A204.1 (cell line): ENCODE measurements around the gene VAV1.
"Not testable (repeated sequence)": the region's sequence is repeated elsewhere in the genome, so short reads cannot be mapped to it uniquely, and the experiment has no call there.

Experiments
- FAIRE-seq: peaks from 2 replicates; lab custom pipeline; 2012; peaks lifted over from hg19 to GRCh38; lab: Jason Lieb, UNC

VAV1 gene

DNA sequence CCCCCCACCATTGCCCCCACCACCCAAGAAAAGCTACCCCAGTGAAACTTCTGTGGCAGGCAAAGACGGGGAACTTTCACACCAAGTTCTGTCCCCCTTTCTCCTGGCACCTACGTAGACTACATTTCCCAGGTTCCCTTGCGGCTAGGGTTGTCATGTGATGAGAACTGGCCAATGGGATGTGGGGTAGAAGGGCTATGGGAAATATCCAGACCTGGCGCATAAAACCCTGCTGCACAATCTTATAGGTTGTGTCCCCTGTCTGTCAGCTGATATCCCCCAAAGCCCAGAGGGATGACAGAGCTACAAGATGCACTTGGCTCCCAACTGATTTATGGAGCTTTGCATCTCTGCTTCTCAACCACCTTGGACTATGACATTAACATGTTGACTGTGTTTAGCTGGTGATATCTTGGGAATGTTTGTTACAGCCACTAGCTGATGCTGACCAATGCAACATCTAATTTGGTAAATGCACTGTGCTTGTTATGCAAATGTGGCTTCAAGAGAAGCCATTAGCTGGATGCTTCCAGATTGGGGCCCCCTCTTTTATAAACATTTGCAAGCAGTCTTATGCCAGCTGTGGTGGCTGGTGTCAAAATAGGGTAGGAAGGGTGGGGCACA is 11.3 kb upstream of the VAV1 start:
- FAIRE-seq: no peak

DNA sequence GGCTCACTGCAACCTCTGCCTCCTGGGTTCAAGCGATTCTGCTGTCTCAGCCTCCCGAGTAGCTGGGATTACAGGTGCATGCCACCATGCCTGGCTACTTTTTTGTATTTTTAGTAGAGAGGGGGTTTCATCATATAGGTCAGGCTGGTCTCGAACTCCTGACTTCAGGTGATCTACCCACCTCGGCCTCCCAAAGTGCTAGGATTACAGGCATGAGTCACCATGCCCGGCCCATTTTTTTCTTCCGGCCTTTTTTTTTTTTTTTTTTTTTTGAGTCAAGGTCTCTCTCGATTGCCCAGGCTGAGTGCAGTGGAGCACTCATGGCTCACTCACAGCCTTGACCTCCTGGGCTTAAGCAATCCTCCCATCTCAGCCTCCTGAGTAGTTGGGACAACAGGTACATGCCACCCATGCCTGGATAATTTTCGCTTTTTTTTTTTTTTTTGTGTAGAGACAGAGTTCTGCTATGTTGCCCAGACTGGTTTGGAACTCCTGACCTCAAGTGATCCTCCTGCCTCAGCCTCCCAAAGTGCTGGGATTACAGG is 10.2 kb upstream of the VAV1 start:
- FAIRE-seq: not testable (repeated sequence)

DNA sequence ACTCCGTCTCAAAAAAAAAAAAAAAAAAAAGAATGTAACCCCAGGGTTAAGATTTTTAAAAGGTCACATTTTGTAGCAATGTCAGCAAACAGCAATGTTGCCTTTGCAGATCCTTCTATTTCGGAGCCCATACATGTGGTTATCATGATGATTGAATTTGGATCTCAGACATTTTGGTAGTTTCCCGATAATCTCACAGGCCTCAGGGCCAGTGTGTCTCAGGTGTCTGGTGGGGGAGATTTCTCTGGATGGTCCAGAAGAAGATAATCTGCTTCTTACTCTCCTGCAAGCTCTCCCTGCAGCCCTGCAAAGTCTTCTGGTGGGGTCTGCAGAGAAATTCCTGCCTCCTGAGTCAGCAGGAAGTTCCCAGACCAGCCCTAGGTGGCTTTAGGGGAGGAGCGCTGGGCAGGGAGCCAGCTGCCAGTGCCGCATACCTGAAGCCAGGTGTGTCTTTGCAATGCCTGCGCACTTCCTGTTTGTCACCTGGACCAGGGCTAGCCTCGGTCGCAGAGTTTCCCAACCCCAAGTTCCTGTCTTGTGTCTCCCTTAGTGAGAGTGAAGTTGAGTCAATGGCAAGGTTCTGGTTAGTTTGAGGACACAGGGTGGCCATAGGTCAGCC is 6.7 kb upstream of the VAV1 start:
- FAIRE-seq: no peak

DNA sequence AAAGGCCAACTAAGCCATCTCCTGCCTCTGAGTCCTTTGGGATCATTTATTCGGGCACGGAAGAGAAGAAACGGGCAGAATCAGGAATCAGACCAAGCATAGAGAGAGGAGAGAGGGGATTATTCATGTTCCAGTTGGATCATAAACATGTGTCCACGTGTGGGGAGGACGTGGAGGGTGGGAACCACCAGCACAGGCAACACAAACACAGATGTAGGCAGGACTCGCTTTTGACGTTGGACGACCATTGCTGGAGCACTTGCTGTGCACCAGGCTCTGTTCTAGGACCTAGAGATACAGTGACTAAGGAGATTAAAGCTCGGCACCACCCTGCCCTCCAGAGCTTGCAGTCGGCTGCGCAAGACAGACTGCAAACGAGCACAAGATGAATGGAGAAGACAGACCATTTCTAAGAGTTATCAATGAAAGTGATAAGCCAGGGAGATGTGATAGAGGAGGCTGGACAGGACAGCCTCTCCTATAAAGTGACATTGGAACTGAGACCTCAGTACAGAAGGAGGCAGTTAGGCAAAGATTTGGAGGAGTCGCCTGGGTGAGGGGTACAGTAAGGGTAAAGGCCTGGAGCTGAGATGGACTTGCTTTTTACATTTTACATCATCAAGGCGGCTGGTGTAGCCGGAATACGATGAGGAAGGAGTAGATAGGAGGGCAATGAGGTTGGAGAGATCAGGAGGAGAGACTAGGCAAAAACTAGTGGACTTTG is 6.0 kb upstream of the VAV1 start:
- no peak for FAIRE-seq

DNA sequence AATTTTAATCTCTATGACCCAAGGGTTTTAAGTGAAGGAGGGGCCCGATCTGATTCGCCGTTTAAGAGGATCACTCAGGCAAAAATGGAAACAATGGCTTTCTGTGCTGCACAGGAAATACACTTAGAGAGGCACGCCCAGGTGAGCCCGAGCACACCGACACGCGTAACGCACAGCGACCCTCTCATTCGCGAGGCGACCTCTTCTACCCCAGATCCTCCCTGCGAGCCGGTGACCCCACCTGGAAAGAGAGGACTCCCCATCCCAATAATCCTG is 5.5 kb upstream of the VAV1 start:
- FAIRE-seq: no peak

DNA sequence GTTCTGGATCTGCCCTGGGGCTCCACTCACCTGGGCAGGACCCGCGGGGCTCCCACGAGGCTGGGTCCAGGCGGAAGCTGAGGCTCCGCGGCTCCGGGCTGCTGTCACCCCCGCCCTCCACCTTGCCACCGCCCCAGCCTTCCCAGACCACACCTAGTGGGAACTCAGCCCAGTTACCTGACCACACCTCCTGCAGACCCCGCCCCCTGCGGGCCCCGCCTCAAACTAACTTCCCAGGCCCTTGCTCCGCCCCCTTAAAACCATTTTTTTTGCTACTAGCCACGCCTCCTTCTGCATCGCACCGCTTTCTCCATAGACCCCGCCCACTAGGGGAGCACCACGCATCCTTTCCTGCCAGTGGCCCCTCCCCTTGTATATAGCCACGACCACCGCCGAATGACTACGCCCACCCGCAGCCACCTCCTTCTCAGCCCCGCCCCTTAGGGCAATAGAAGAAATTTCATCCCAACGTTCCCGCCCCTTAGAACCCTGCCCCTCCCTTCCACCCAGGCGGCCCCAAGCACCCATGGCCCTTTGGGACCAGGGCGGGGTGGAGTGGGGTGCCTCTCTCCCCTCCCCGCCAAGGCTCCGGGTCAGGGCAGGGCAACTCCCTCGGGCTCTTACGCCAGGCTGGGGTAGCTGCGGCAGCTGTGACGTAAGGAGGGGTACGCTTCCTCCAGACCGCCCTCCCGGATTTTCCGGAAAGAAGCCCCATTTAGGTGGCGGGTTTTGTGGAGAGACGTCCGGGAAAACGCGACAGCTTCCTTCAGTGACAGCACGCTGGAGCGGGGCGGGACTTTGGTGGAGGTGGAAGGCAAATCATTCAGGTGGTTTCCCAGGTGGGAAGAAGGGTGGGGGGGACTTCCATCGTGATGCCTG is 4.9 kb upstream of the VAV1 start, which contains the start of gene SH2D3A:
Gene SH2D3A, minus strand, starts transcription at position 79 of the 879 bp plus-strand sequence. CDS start 3,687 bp downstream, outside the sequence.
- no peak for FAIRE-seq

DNA sequence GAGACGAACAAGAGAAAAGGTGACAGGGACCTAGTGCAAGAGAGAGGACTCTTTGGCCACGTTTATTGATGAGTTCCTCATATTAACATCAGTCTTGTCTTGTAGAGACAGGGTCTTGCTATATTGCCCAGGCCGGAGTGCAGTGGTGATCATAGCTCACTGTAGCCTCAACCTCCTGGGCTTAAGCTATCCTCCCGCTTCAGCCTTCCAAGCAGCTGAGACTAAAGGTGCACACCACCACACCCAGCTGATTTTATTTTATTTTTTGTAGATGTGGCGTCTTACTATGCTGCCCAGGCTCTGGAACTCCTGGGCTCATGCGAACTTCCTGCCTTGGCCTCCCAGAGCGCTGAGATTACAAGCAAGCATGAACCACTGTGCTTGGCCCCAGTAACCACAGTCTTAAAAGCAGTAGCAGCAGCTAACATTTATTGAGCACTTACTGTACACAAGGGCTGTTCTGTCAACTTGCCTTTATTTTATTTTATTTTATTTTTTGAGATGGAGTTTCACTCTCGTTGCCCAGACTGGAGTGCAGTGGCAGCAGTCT is 4.2 kb upstream of the VAV1 start:
- no peak for FAIRE-seq

DNA sequence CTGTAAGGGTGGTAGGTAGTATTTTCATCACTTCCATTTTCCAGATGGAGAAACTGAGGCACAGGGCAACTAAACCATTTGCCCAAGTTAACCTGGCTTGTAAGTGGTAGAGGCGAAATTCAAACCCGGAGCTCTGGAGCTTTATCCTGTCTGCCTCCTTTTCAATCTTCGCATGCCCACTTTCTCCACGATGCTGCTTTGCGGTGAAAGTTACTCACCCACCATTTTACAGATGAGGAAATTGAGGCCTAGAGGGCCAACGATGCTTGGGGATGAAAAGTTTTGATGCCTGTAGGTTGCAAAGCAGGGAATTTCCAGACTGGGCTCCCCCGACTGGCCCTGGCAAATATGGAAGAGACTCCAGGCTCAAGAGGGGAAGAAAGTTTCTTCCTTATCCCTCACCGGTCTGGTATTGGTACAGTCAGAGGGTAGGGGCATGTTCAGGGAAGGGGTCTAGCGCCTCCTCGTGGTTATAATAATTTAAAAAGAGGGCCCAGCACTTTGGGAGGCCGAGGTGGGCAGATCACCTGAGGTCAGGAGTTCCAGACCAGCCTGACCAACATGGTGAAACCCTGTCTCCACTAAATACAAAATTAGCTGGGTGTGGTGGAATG is 3.4 kb upstream of the VAV1 start:
- FAIRE-seq: no peak

DNA sequence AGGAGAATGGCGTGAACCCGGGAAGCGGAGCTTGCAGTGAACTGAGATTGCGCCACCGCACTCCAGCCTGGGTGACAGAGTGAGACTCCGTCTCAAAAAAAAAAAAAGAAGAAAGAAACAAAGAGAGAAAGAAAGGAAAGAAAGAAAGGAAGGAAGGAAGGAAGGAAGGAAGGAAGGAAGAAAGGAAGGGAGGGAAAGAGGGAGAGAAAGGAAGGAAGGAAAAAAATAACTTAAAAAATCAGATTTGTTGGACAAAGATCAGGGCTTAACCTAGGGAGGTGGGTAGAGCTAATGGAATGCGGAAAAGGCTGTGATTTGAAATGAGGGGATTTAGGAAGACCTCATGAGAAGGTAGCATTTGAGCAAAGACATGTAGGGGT is 870 bp upstream of the VAV1 start:
- not testable (repeated sequence) for FAIRE-seq

DNA sequence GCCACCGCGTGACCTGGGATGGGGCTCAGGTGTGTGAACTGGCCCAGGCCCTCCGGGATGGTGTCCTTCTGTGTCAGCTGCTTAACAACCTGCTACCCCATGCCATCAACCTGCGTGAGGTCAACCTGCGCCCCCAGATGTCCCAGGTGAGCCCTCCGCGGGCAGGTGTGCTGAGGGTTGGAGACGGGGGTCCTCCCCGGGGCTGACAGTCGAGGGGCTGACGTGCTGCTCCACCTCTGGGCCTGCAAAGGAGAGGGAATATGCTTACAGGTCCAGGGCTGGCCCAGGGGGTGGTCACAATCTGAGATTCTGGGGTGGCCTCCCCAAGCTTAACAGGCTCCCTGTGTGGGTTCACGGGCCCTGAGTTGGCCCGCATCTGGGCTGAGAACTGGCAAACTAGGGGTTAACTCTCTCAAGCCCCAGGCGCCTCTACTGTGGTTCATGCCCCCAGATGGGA is 386 bp downstream of the VAV1 start:
- no peak for FAIRE-seq

DNA sequence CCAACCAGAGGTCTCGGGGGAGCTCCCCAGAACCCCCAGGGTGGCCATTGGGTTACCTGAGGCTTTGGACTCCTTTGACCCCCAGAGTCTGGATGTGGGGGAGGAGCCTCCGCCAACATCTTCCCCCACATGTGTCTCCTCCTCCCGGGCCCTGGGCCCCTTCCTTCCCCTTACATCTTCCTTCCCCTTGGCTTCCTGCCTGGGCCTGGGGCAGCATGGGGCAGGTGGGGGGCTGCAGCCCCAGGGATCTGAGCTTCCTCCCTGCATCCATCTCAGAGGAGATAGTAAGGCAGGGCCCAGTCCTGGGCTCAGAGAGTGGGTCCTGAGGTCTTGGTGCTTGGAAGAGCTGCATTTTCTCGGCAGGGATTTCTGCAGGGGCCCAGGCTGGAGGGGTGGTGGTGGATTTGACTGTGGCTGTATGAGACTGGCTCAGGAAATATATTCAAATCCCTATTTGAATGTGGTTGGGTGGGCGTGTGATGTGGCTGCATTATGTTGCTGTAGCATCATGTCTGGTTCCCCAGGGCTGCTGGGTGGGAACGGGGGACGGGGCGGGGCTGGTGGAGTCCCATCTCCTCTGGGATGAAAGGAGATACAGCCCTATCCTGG is 919 bp downstream of the VAV1 start:
- no peak for FAIRE-seq

DNA sequence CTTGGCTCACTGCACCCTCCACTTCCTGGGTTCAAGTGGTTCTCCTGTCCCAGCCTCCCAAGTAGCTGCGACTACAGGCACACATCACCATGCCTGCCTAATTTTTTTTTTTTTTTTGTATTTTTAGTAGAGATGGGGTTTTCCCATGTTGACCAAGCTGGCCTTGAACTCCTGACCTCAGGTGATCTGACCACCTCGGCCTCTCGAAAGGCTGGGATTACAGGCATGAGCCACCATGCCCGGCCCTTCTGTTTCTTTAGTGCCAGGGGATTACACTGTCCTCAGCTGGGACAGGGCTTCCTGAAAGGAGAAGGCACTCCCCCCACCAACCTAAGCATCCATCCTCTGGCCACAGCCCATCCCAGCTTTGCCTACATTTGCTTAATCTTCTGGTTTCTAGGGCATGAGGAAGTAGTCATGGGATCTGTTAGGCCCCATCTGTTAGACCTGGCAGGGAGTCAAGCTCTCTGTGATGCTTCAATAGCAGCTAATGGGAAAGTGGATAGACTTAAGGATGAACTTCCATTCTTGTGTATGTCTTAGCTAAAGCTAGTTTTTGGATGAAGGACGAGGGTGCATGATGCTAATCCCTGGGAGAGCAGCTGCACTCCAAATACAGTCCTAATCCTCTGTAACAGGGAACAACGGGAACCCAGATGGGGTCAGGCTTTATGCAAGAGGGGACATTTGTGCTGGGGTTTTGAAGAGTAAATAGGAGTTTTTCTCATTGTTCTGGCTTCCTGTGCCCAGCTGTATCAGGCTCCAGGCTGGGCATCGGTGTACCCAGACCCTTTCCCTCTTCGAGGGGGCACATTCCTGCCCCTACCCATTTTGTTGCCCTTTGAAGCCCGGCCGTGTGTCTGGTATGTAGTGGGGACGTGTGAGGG is 2.6 kb downstream of the VAV1 start:
- FAIRE-seq: no peak

DNA sequence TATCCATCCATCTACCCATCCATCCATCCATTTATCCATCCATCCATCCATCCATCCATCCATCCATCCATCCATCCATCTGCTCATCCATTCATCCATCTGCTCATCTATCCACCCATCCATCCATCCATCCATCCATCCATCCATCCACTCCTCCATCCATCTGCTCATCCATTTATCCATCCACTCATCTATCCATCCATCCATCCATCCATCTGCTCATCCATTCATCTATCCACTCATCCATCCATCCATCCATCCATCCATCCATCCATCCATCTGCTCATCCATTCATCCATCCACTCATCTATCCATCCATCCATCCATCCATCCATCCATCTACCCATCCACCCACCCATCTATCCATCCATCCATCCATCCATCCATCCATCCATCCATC is 3.5 kb downstream of the VAV1 start:
- FAIRE-seq: not testable (repeated sequence)

DNA sequence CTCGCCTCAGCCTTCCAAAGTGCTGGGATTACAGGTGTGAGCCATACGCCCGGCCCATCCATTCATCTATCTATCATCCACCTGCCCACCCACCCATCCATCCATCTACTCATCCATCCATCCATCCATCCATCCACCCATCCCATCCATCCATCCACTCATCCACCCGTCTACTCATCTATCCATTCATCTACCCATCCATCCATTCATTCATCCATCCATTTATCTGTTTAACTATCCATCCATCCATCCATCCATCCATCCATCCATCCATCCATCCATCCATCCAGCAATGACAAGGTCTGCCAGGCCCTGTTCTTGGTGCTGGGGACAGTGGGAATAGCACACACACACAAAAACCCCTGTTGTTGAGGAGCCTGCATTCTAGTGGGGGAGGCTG is 4.5 kb downstream of the VAV1 start:
- FAIRE-seq: no peak

DNA sequence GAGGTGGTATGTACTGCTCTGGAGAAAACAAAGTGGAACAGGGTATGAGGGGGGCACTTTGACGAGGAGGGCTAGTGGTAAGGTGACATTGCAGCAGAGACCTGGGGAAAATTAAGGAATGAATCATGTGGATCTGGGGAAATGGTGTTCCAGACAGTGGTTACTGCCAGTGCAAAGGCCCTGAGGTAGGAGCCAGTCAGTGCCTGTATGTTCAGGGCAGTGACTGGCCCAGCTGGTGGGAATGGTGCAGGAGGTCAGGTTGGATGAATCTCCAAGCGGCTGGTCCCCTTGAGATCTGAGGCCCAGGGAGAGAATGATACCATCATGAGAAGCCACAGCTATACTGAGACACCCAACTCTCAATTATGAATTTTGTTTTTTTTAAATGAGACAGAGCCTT is 4.9 kb downstream of the VAV1 start:
- FAIRE-seq: no peak

DNA sequence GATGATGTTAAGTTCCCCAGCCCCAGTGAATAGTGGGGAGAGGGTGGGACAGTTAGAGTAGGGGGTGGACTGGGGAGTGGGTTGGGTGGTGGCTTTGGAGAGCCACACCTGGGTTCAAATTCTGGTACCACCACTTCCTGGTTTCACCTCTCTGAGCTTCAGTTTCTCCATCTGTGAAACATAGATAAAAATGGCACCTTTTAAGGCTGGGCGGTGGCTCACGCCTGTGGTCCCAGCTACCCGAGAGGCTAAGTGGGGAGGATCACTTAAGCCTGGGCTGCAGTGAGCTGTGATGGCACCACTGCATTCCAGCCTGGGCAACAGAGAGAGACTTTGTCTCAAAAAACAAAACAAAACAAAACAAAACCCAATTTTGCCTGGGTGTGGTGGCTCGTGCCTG is 5.9 kb downstream of the VAV1 start:
- FAIRE-seq: no peak

DNA sequence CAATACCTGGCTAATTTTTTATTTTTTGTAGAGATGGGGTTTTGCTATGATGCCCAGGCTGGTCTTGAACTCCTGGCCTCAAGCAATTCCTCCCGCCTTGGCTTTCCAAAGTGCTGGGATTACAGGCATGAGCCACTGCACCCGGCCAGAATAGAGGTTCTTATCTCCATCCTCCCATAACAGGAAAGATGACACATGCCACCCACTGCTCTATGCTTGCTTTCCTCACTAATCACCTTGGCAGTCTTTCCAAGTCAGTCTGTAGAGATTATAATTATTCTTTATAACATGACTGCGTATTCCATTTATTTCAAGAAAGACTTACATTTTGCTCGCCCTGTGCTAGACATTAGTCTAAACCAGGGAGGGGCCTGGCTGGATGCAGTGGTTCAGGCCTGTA is 6.7 kb downstream of the VAV1 start:
- FAIRE-seq: no peak

DNA sequence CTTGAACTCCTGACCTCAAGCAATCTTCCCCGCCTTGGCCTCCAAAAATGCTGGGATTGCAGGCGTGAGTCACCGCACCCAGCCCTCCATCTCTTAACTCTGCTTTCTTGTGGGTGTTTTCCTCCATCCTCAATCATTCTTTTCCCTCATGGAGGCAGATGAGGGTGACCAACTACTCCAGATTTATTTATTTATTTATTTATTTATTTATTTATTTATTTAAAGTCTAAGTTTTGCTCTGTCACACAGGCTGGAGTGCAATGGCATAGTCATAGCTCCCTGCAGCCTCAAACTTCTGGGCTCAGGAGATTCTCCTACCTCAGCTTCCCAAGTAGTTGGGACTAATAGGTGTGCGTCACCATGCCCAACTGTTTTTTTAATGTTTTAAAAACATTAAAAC is 14.9 kb downstream of the VAV1 start:
- FAIRE-seq: no peak

DNA sequence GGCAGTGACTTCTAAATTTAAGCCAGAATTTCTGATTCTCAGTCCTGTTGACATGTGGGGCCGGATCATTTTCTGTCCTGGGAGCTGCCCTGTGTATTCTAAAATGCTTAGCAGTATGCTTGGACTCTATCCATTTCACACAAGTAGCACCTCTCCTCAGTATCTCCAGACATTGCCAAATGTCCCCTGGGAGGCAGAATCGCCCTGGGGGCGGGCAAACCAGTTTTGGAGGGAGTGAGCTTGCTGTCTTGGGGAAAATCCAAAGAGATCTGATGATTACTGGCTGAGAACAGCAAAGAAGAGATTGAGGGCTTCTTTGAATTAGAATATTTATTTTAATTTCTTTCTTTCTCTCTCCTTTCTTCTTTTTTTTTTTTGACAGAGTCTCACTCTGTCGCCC is 16.4 kb downstream of the VAV1 start:
- FAIRE-seq: no peak
